NCI-H2227 (cell line): ENCODE measurements around the gene DNAJC8.
A peak's percentile ranks its signal among the peaks of the same experiment; 100 is the strongest.

Source experiments
- DNase-seq: peaks from one replicate; lab custom pipeline; 2025; ENCODE audit not compliant: unreplicated experiment; lab: John Stamatoyannopoulos, UW

The DNAJC8 gene

DNA sequence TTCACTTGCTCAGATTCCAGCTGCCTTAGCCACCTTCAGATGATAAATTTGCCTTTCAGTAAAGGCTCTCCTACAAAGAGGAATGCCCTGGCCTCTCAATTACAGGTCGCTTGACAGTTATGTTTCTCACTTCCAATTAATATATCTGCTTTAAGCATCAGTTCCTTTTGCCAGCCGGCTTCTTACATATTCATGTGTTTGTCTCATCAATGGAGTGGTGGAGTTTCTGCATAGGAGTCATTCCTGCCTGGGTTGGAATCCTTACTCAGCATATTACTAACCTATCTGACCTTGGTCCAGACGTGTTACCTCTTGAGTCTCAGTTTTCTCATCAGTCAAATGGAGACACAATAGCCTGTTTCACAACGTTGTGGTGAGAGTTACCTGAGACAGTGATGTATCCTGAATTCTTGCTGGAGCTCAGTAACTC lies 17.1 kb upstream of the DNAJC8 start:
- DNase-seq: no peak

GRCh38 chr1:28249013-28249865 lies 16.4 kb upstream of the DNAJC8 start:
- DNase-seq: no peak

GRCh38 chr1:28248273-28249012 lies 15.6 kb upstream of the DNAJC8 start:
- peak; percentile 73 for DNase-seq

- DNase-seq: no peak
These were observed 14.9 kb upstream of the DNAJC8 start for GRCh38 chr1:28247612-28248272.

GRCh38 chr1:28246427-28246832 lies 13.6 kb upstream of the DNAJC8 start:
- DNase-seq: peak; percentile 33

DNA sequence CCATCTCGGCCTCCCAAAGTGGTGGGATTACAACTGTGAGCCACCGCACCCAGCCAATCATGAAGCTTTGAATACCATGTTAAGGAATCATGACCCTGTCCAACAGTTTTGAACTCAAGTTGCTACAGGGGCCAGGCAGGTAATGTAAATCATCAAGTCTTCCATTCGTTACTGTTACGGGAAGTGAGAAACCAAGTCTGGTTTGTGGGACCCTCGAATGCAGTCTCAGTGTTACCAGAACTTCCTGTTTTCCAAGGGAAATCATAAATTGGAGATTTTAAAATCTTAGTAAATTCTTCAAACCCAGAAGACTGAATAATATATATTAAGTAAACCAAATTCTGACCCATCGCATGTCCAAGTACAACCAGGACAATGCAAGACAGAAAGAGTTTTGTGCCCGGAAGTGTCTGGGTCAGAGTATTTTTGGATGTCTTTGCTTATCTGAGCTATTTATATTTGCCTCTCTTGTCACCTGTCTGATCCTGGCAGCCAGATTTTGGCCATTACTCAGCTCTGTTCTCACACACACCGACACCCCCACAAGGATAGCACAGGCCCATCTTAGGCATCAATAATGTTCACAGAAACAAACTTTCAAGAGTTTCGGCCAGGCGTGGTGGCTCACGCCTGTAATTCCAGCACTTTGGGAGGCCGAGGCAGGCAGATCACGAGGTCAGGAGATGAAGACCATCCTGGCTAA lies 11.9 kb upstream of the DNAJC8 start:
- no peak for DNase-seq

- no peak for DNase-seq
These were observed 11.0 kb upstream of the DNAJC8 start for GRCh38 chr1:28243685-28244311.

GRCh38 chr1:28241638-28242241 lies 8.9 kb upstream of the DNAJC8 start:
- no peak for DNase-seq

- DNase-seq: no peak
These were observed 7.2 kb upstream of the DNAJC8 start for GRCh38 chr1:28240024-28240423.

DNA sequence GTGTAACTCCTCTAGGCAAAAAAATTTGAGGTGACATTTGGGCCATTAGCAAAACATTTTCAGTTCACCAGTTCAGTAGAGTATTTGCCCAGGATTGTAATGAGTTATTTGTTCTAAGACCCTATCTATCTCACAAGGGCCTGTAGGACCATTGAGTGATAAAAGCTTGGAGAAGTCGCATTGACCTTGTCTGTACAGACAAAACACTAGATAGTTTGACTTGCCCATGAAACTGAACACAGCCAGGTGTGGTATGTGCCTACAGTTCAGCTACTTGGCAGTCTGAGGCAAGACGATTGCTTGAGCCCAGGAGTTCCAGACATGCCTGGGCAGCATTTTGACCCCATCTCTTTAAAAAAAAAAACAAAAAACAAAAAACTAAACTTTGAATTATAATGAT lies 6.2 kb upstream of the DNAJC8 start:
- DNase-seq: no peak

DNA sequence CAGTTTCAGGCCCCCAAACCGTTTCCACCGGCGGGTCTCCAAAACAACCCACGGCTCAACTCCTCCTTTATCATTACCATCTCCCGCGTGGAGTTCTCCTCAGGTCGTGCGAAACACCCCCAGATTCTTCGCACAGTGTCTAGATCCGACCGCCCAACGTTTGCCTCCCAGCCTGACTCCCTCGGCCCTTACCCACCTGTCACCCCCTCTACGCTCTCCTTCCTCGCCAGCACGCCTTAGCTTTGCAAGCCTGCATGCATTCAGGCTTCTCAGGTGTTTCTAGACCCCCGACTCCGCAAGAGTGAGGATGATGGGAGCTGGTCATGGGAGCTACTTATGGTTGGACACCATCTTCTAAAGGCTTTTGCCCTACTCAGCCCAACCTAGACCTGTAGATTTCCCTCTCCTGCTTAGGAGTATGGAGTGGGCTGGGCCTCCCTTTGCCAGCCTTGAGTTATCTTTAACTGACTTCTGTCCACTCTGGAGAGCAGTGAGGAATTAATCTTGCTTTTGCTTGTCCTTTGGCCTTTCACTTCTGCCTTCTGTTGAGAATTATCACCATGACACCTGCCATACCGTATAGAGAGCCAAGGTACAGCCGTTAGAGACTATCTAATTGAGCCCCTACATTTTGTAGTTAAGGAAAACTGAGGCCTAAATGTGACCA lies 4.0 kb upstream of the DNAJC8 start:
- DNase-seq: no peak

GRCh38 chr1:28235755-28236655 lies 3.2 kb upstream of the DNAJC8 start, which contains the start of gene ATP5IF1:
TSS of gene ATP5IF1 (plus strand) at chr1:28236124. CDS start at chr1:28236184, 60 bp downstream.
- peak; percentile 98 for DNase-seq

DNA sequence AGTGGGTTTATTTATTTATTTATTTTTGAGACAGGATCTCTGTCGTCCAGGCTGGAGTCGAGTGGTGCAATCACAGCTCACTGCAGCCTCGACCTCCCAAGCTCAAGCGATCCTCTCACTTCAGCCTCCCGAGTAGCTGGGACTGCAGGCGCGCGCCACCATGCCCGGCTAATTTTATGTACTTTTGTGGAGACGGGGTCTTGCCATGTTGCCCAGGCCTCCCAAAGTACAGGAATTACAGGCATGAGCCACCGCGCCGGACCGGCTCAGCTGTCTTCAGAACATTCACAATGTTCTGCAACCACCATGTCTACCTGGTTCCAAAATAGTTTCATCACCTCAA lies 406 bp upstream of the DNAJC8 start:
- no peak for DNase-seq

- no peak for DNase-seq
These were observed 2.8 kb downstream of the DNAJC8 start for GRCh38 chr1:28229996-28230395.

DNA sequence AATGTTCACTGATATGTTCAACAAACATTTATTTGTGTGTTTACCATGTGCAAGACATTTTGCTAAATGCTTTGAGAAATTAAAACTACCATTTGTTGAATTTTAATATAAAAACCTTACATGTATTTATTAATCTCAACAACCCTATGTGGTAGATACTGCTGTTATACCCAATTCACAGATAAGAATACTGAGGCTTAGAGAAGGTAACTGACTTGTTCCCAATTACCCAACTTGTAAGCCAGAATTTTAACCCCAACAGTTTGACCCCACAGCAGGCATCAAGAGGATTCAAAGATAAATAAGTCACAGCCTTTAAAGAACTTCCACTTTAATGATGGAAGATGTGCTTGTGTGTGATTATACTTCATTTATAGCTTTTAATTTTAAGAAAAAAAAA lies 3.7 kb downstream of the DNAJC8 start:
- no peak for DNase-seq

DNA sequence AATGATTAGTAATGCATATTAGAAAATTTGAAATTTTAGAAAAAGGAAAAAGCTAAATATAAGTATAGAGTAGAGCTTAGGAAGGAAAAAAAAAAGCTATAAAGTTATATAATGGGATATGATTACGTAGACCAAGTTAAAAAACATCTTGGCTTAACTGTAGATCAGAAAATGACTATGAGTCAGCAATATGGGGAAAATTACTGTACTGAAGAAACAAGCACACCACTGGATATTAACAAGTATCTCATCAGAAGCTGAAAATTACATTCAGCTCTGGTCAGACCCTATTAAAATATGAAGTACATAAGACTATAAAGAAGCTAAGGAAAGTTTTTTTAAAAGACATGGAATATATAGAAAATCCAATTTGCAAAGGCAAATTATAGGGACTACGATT lies 19.5 kb downstream of the DNAJC8 start:
- no peak for DNase-seq

GRCh38 chr1:28209700-28210099 lies 23.1 kb downstream of the DNAJC8 start:
- DNase-seq: no peak

GRCh38 chr1:28208818-28209441 lies 23.9 kb downstream of the DNAJC8 start:
- peak; percentile 64 for DNase-seq
